Panc1 (cell line): ENCODE data around the gene ZNF292.

ENCODE experiments used
- POLR2AphosphoS5 ChIP-seq: IDR thresholded peaks from 2 replicates; pipeline ENCODE4 v1.6.1; 2012; ENCODE audit warnings: mild to moderate bottlenecking, low read depth, low read length, moderate library complexity
- SIN3A ChIP-seq: IDR thresholded peaks from 2 replicates; pipeline ENCODE4 v1.6.1; 2012; ENCODE audit warnings: low read depth, mild to moderate bottlenecking, low read length, moderate library complexity, borderline replicate concordance; ENCODE audit not compliant: insufficient read depth
- TCF7L2 ChIP-seq: IDR thresholded peaks from 2 replicates; pipeline ENCODE4 v1.6.1; 2011; ENCODE audit warnings: mild to moderate bottlenecking, low read depth, low read length, inconsistent platforms
- TF ChIP-seq, protein P1 (sequence below): fragments of 450-650 bp; IDR thresholded peaks from 2 replicates; pipeline ENCODE4 v1.5.1; 2017; ENCODE audit warnings: mild to moderate bottlenecking
- TF ChIP-seq, protein P2 (sequence below), 2 experiments: IDR thresholded peaks; 2 replicates each; pipeline ENCODE4 v1.6.1; 2011 to 2012; ENCODE audit warnings: low read depth in 2 of 2, control low read depth in 1 of 2, low read length in 1 of 2, mild to moderate bottlenecking in 1 of 2, moderate library complexity in 1 of 2; ENCODE audit not compliant: insufficient read depth in 1 of 2

DNA sequence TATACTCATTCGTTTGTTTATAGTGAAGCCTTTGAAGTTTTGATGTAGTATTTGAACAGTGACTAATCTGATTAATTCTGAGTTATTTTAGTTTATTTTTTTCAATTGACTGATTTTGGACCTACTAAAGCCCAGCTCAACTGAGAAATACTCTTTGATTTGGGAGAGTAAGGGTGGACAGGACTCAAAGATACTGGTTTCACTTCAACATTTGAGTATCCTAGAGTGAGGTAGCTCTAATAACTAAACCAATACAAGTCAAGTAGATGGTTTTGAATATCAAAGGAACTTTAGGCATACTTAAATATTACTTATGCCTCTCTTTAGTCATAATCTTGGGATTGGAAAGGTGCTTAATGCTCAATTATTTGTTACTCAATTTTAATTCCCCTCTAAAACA lies 65.6 kb downstream of the ZNF292 start:
- TF ChIP-seq, protein P1, sequence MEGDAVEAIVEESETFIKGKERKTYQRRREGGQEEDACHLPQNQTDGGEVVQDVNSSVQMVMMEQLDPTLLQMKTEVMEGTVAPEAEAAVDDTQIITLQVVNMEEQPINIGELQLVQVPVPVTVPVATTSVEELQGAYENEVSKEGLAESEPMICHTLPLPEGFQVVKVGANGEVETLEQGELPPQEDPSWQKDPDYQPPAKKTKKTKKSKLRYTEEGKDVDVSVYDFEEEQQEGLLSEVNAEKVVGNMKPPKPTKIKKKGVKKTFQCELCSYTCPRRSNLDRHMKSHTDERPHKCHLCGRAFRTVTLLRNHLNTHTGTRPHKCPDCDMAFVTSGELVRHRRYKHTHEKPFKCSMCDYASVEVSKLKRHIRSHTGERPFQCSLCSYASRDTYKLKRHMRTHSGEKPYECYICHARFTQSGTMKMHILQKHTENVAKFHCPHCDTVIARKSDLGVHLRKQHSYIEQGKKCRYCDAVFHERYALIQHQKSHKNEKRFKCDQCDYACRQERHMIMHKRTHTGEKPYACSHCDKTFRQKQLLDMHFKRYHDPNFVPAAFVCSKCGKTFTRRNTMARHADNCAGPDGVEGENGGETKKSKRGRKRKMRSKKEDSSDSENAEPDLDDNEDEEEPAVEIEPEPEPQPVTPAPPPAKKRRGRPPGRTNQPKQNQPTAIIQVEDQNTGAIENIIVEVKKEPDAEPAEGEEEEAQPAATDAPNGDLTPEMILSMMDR: no peak
- TF ChIP-seq TCF7L2 (no peak), POLR2AphosphoS5 (no peak), SIN3A (no peak)
- TF ChIP-seq, protein P2, sequence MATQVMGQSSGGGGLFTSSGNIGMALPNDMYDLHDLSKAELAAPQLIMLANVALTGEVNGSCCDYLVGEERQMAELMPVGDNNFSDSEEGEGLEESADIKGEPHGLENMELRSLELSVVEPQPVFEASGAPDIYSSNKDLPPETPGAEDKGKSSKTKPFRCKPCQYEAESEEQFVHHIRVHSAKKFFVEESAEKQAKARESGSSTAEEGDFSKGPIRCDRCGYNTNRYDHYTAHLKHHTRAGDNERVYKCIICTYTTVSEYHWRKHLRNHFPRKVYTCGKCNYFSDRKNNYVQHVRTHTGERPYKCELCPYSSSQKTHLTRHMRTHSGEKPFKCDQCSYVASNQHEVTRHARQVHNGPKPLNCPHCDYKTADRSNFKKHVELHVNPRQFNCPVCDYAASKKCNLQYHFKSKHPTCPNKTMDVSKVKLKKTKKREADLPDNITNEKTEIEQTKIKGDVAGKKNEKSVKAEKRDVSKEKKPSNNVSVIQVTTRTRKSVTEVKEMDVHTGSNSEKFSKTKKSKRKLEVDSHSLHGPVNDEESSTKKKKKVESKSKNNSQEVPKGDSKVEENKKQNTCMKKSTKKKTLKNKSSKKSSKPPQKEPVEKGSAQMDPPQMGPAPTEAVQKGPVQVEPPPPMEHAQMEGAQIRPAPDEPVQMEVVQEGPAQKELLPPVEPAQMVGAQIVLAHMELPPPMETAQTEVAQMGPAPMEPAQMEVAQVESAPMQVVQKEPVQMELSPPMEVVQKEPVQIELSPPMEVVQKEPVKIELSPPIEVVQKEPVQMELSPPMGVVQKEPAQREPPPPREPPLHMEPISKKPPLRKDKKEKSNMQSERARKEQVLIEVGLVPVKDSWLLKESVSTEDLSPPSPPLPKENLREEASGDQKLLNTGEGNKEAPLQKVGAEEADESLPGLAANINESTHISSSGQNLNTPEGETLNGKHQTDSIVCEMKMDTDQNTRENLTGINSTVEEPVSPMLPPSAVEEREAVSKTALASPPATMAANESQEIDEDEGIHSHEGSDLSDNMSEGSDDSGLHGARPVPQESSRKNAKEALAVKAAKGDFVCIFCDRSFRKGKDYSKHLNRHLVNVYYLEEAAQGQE (IDR thresholded peaks at IDR 0.05; ENCODE audit: insufficient read depth in 1 of 2, low read depth in 2 of 2, low read length in 1 of 2): no peak
